Breast epithelium (tissue), 4 donors: ENCODE measurements around the gene RAB14. TPM values are rescaled to one million over a fixed set of nuclear protein-coding genes. Genes with fewer than 3 reads are reported as not detected.

ENCODE experiments used
- DNase-seq, 2 donors: peaks; one replicate each; pipeline ENCODE4 v3.0.0-alpha.2; 2019; ENCODE audit warnings: low spot score in 2 of 2
- H3K27ac ChIP-seq, 2 donors: fragments of 200-600 bp; sonication (generic) in 1 of 2; one replicate each; pipeline ENCODE4 v1.5.1; 2016 to 2019; ENCODE audit warnings: mild to moderate bottlenecking in 1 of 2
- H3K27me3 ChIP-seq, 2 donors: fragments of 200-600 bp; sonication (generic) in 1 of 2; one replicate each; pipeline versions ENCODE4 v1.5.1 to v1.6.0; 2017 to 2019; ENCODE audit warnings: control low read depth in 1 of 2, mild to moderate bottlenecking in 1 of 2
- H3K36me3 ChIP-seq: fragments of 200-600 bp; one replicate; pipeline ENCODE4 v1.5.1; 2019
- H3K4me1 ChIP-seq, 2 donors: fragments of 200-600 bp; sonication (generic); one replicate each; pipeline ENCODE4 v1.5.1; 2016 to 2019; ENCODE audit warnings: control low read depth in 1 of 2
- H3K4me3 ChIP-seq, 3 donors: fragments of 200-600 bp; sonication (generic); 1 replicate in 2 of 3; 2 replicates in 1 of 3; pipeline ENCODE4 v1.5.1; 2016 to 2019; ENCODE audit warnings: mild to moderate bottlenecking in 3 of 3, moderate library complexity in 2 of 3
- H3K9me3 ChIP-seq, 2 donors: fragments of 200-600 bp; sonication (generic) in 1 of 2; one replicate each; pipeline ENCODE4 v1.5.1; 2016 to 2019; ENCODE audit warnings: control low read depth in 1 of 2
- CTCF ChIP-seq, 3 donors: fragments of 450-650 bp; IDR thresholded peaks; one replicate each; pipeline ENCODE4 v1.5.1; 2016 to 2017; ENCODE audit warnings: antibody characterized with exemption in 3 of 3, mild to moderate bottlenecking in 3 of 3, moderate library complexity in 3 of 3
- POLR2A ChIP-seq: fragments of 450-650 bp; IDR thresholded peaks from one replicate; pipeline ENCODE4 v1.6.1; 2016; ENCODE audit warnings: antibody characterized with exemption, mild to moderate bottlenecking, moderate library complexity
- POLR2AphosphoS5 ChIP-seq, 3 donors: sonication (generic); formaldehyde crosslinking; IDR thresholded peaks; one replicate each; pipeline ENCODE4 v1.6.1; 2017; ENCODE audit warnings: antibody characterized with exemption in 3 of 3
- intact Hi-C: fragments of 100-400 bp; cut with DNase I; formaldehyde crosslinking; loops from one replicate; pipeline ENCODE4 v1.15.1; 2023; ENCODE audit warnings: low total_unique reads
- total RNA-seq, 3 donors: library from RNA; depleted of rRNA; stranded (reverse); fragments of >200 nt; gene quantifications; one replicate each; pipeline ENCODE4 v1.1.0, GENCODE V29; 2016

RAB14 gene
- total RNA-seq, 3 donors from 2014 or later = 36.5 to 53.1 (median 41.3) TPM

GRCh38 chr9:121220996-121221663, 19.5 kb upstream of the RAB14 start:
- intact Hi-C loops = no loop called here
- Histone ChIP-seq H3K4me1 (no peaks in the 10 kb centered on the region), H3K4me3 (no peak overlapping the region), H3K27ac (no peak overlapping the region), H3K36me3 (no peaks in the 10 kb centered on the region), H3K27me3 (no peaks in the 10 kb centered on the region), H3K9me3 (no peaks in the 10 kb centered on the region)
- TF ChIP-seq POLR2AphosphoS5 (IDR thresholded peaks at IDR 0.05) (no peak), POLR2A (no peak), CTCF (IDR thresholded peaks at IDR 0.05) (no peak)
- DNase-seq = no peak

GRCh38 chr9:121219530-121219929, 17.9 kb upstream of the RAB14 start:
- H3K27me3 ChIP-seq = no peaks in the 10 kb centered on the region
- TF ChIP-seq POLR2AphosphoS5 (IDR thresholded peaks at IDR 0.05) (no peak), POLR2A (no peak), CTCF (IDR thresholded peaks at IDR 0.05) (no peak)
- H3K9me3 ChIP-seq = no peaks in the 10 kb centered on the region
- H3K4me3 ChIP-seq = no peak overlapping the region
- DNase-seq = no peak
- intact Hi-C loops = loop anchor here (10.0 kb wide), 1 partner anchor 95 kb away; no protein-coding TSS in a partner anchor
- no peaks in the 10 kb centered on the region for H3K4me1 ChIP-seq
- H3K36me3 ChIP-seq = no peaks in the 10 kb centered on the region
- H3K27ac ChIP-seq = no peak overlapping the region

- Histone ChIP-seq H3K36me3 (no peaks in the 10 kb centered on the region), H3K9me3 (no peaks in the 10 kb centered on the region), H3K27me3 (no peaks in the 10 kb centered on the region), H3K4me3 (no peak overlapping the region), H3K4me1 (no peaks in the 10 kb centered on the region), H3K27ac (no peak overlapping the region)
- no peak for DNase-seq
- TF ChIP-seq CTCF (IDR thresholded peaks at IDR 0.05) (no peak), POLR2A (no peak), POLR2AphosphoS5 (IDR thresholded peaks at IDR 0.05) (no peak)
- intact Hi-C loops = loop anchor here (10.0 kb wide), 1 partner anchor 96 kb away; no protein-coding TSS in a partner anchor
Measured at GRCh38 chr9:121218357-121219027, 16.8 kb upstream of the RAB14 start.

- Histone ChIP-seq H3K27me3 (no peaks in the 10 kb centered on the region), H3K4me1 (peaks cover 0 to 7% of the 10 kb centered on the region in 2 donors), H3K27ac (no peak overlapping the region), H3K4me3 (no peak overlapping the region), H3K36me3 (no peaks in the 10 kb centered on the region), H3K9me3 (no peaks in the 10 kb centered on the region)
- intact Hi-C loops = loop anchor here (10.0 kb wide), 1 partner anchor 97 kb away; no protein-coding TSS in a partner anchor
- DNase-seq = no peak
- no peak for TF ChIP-seq CTCF (IDR thresholded peaks at IDR 0.05)
- TF ChIP-seq POLR2AphosphoS5 (IDR thresholded peaks at IDR 0.05) = no peak
- TF ChIP-seq POLR2A = no peak
Measured at GRCh38 chr9:121217609-121218292, 16.1 kb upstream of the RAB14 start.
